Jurkat, Clone E6-1 (cell line): Measurements from ENCODE around the gene PNLIPRP2.

Experiments used
- DNase-seq: peaks from one replicate; pipeline ENCODE4 v3.0.0-alpha.2; 2011; ENCODE audit warnings: low read depth, low spot score
- H3K4me3 ChIP-seq: 2 replicates; pipeline ENCODE4 v1.5.1; 2011; ENCODE audit warnings: mild to moderate bottlenecking, low read length, control low read depth, moderate library complexity

Gene PNLIPRP2

GRCh38 chr10:116636976-116637375, 16.2 kb downstream of the PNLIPRP2 start:
- no peak for DNase-seq
- no peak overlapping the region for H3K4me3 ChIP-seq

GRCh38 chr10:116637830-116638229, 17.1 kb downstream of the PNLIPRP2 start:
- peak; percentile 81 for DNase-seq

GRCh38 chr10:116646502-116646901, 25.7 kb downstream of the PNLIPRP2 start:
- H3K4me3 ChIP-seq = no peak overlapping the region
- no peak for DNase-seq

More at GRCh38 chr10:116637830-116638229, 17.1 kb downstream of the PNLIPRP2 start:
- H3K4me3 ChIP-seq = no peak overlapping the region

GRCh38 chr10:116648903-116649302, 28.1 kb downstream of the PNLIPRP2 start:
- H3K4me3 ChIP-seq = no peak overlapping the region
- DNase-seq = no peak

- H3K4me3 ChIP-seq = no peak overlapping the region
- no peak for DNase-seq
These were observed 33.1 kb downstream of the PNLIPRP2 start for GRCh38 chr10:116653885-116654284.

GRCh38 chr10:116654816-116655215, 34.1 kb downstream of the PNLIPRP2 start:
- peak; percentile 37 for DNase-seq

GRCh38 chr10:116655568-116655967, 34.8 kb downstream of the PNLIPRP2 start:
- no peak overlapping the region for H3K4me3 ChIP-seq
- no peak for DNase-seq

More at GRCh38 chr10:116654816-116655215, 34.1 kb downstream of the PNLIPRP2 start:
- no peak overlapping the region for H3K4me3 ChIP-seq

GRCh38 chr10:116656044-116656443, 35.3 kb downstream of the PNLIPRP2 start:
- DNase-seq = no peak
- no peak overlapping the region for H3K4me3 ChIP-seq

- H3K4me3 ChIP-seq = no peak overlapping the region
- DNase-seq = no peak
These were observed 37.3 kb downstream of the PNLIPRP2 start for GRCh38 chr10:116657863-116658551.

GRCh38 chr10:116659049-116659670, 38.4 kb downstream of the PNLIPRP2 start:
- H3K4me3 ChIP-seq = no peak overlapping the region
- DNase-seq = no peak

- no peak overlapping the region for H3K4me3 ChIP-seq
- no peak for DNase-seq
These were observed 40.1 kb downstream of the PNLIPRP2 start for GRCh38 chr10:116660860-116661259.

GRCh38 chr10:116663342-116663741, 42.6 kb downstream of the PNLIPRP2 start:
- no peak overlapping the region for H3K4me3 ChIP-seq
- DNase-seq = no peak

GRCh38 chr10:116664631-116665030, 43.9 kb downstream of the PNLIPRP2 start:
- DNase-seq = no peak
- no peak overlapping the region for H3K4me3 ChIP-seq

GRCh38 chr10:116665541-116666125, 44.9 kb downstream of the PNLIPRP2 start:
- no peak for DNase-seq
- no peak overlapping the region for H3K4me3 ChIP-seq

- H3K4me3 ChIP-seq = no peak overlapping the region
- no peak for DNase-seq
These were observed 46.7 kb downstream of the PNLIPRP2 start for GRCh38 chr10:116667484-116667883.

GRCh38 chr10:116668018-116668417, 47.3 kb downstream of the PNLIPRP2 start:
- no peak overlapping the region for H3K4me3 ChIP-seq
- DNase-seq = no peak

- no peak for DNase-seq
- H3K4me3 ChIP-seq = no peak overlapping the region
These were observed 47.7 kb downstream of the PNLIPRP2 start for GRCh38 chr10:116668446-116668845.

- H3K4me3 ChIP-seq = no peak overlapping the region
- DNase-seq = no peak
These were observed 48.3 kb downstream of the PNLIPRP2 start for GRCh38 chr10:116669080-116669479.

- no peak for DNase-seq
- no peak overlapping the region for H3K4me3 ChIP-seq
These were observed 49.3 kb downstream of the PNLIPRP2 start for GRCh38 chr10:116669832-116670644.

GRCh38 chr10:116670706-116671105, 50.0 kb downstream of the PNLIPRP2 start:
- no peak overlapping the region for H3K4me3 ChIP-seq

More at GRCh38 chr10:116670706-116671105, 50.0 kb downstream of the PNLIPRP2 start:
- no peak for DNase-seq
